ENCODE data around the gene CLDN6. TPM values are rescaled to one million over a fixed set of nuclear protein-coding genes. Genes with fewer than 3 reads are reported as not detected.

The CLDN6 gene
- total RNA-seq, 1 donor from 2014 or later: 0.96 TPM

- no peak for DNase-seq (ENCODE audit: low spot score)
- no peak for ATAC-seq
Observed at GRCh38 chr16:3029491-3030221, 11.7 kb upstream of the CLDN6 start.

GRCh38 chr16:3028716-3029319 is 10.8 kb upstream of the CLDN6 start:
- DNase-seq (ENCODE audit: low spot score) (no peak), ATAC-seq (no peak)

GRCh38 chr16:3027983-3028715 is 10.2 kb upstream of the CLDN6 start:
- peak; percentile 80 for ATAC-seq
- peak; percentile 88 for DNase-seq (ENCODE audit: low spot score)

- no peak for DNase-seq (ENCODE audit: low spot score)
- no peak for ATAC-seq
Observed at GRCh38 chr16:3027489-3027795, 9.5 kb upstream of the CLDN6 start.

GRCh38 chr16:3026609-3027488 is 8.9 kb upstream of the CLDN6 start:
- DNase-seq (ENCODE audit: low spot score) (no peak), ATAC-seq (no peak)

GRCh38 chr16:3026003-3026378 is 8.0 kb upstream of the CLDN6 start:
- DNase-seq (ENCODE audit: low spot score) (no peak), ATAC-seq (no peak)

GRCh38 chr16:3025032-3026002 is 7.3 kb upstream of the CLDN6 start:
- no peak for ATAC-seq
- DNase-seq (ENCODE audit: low spot score): no peak

GRCh38 chr16:3023669-3024478 is 5.9 kb upstream of the CLDN6 start, which contains the start of the genes HCFC1R1 and THOC6:
Gene HCFC1R1, minus strand, starts transcription at chr16:3023942. Its CDS starts 1 bp downstream, at chr16:3023941.
Gene THOC6, plus strand, starts transcription at chr16:3024035. Its CDS starts 292 bp downstream, at chr16:3024327.
- peak; percentile 79 for ATAC-seq
- peak; percentile 98 for DNase-seq (ENCODE audit: low spot score)

- DNase-seq (ENCODE audit: low spot score) (no peak), ATAC-seq (no peak)
Observed at GRCh38 chr16:3023415-3023668, 5.4 kb upstream of the CLDN6 start.

GRCh38 chr16:3022684-3023414 is 4.9 kb upstream of the CLDN6 start:
- ATAC-seq: no peak
- DNase-seq (ENCODE audit: low spot score): no peak

- ATAC-seq: no peak
- no peak for DNase-seq (ENCODE audit: low spot score)
Observed at GRCh38 chr16:3022208-3022683, 4.3 kb upstream of the CLDN6 start.

GRCh38 chr16:3021449-3022207 is 3.6 kb upstream of the CLDN6 start:
- DNase-seq (ENCODE audit: low spot score) (peak; percentile 77), ATAC-seq (peak; percentile 54)

GRCh38 chr16:3020604-3021448 is 2.8 kb upstream of the CLDN6 start:
- DNase-seq (ENCODE audit: low spot score): no peak
- ATAC-seq: peak; percentile 13

- peak; percentile 69 for ATAC-seq
- DNase-seq (ENCODE audit: low spot score): peak; percentile 82
Observed at GRCh38 chr16:3020247-3020603, 2.2 kb upstream of the CLDN6 start, which contains the start of gene TNFRSF12A. Gene TNFRSF12A, plus strand, starts transcription at chr16:3020368. Its CDS starts 30 bp downstream, at chr16:3020398.

- ATAC-seq: no peak
- no peak for DNase-seq (ENCODE audit: low spot score)
Observed at GRCh38 chr16:3019594-3020246, 1.7 kb upstream of the CLDN6 start.

GRCh38 chr16:3017344-3017743 is 639 bp downstream of the CLDN6 start:
- no peak for ATAC-seq
- no peak for DNase-seq (ENCODE audit: low spot score)
